Lower leg skin (tissue), 4 donors: ENCODE results near the gene MRPL10. TPM values are rescaled to one million over a fixed set of nuclear protein-coding genes. Genes with fewer than 3 reads are reported as not detected.

ENCODE experiments used
- DNase-seq, 2 donors: peaks; one replicate each; pipeline ENCODE4 v3.0.0-alpha.2; 2019; ENCODE audit warnings: low spot score in 2 of 2
- H3K4me3 ChIP-seq: fragments of 200-600 bp; sonication (generic); 2 replicates; pipeline ENCODE4 v1.5.1; 2017; ENCODE audit warnings: mild to moderate bottlenecking, low read depth; ENCODE audit not compliant: poor library complexity, severe bottlenecking
- CTCF ChIP-seq, 3 donors: fragments of 450-650 bp; IDR thresholded peaks; one replicate each; pipeline ENCODE4 v1.5.1; 2016; ENCODE audit warnings: antibody characterized with exemption in 3 of 3, mild to moderate bottlenecking in 3 of 3, moderate library complexity in 2 of 3
- POLR2A ChIP-seq, 2 donors: fragments of 450-650 bp; IDR thresholded peaks; one replicate each; pipeline ENCODE4 v1.6.1; 2016 to 2017; ENCODE audit warnings: antibody characterized with exemption in 2 of 2, mild to moderate bottlenecking in 1 of 2, moderate library complexity in 1 of 2
- WGBS, 2 donors: methylation state at CpG; one replicate each; pipeline ENCODE4 v1.1.5; 2018; 5-methylcytosine and 5-hydroxymethylcytosine counted together
- intact Hi-C: fragments of 100-400 bp; cut with DNase I; formaldehyde crosslinking; loops from one replicate; pipeline ENCODE4 v1.15.0; 2023; ENCODE audit warnings: low total_unique reads
- total RNA-seq, 4 donors: library from RNA; depleted of rRNA; stranded (reverse); fragments of >200 nt; gene quantifications; one replicate each; pipeline ENCODE4 v1.1.0, GENCODE V29; 2016

The MRPL10 gene
- total RNA-seq, 4 donors from 2014 or later = 25.3 to 35.4 (median 30.2) TPM

- DNase-seq = no peak
- 54 to 58% methylated on average over 16 of the region's 16 CpGs for WGBS, 2 donors
- intact Hi-C loops = loop anchor here (2.0 kb wide), 1 partner anchor 47 kb away; no protein-coding TSS in a partner anchor
- no peak overlapping the region for H3K4me3 ChIP-seq
- peak in 1 of 3 donors; percentile 1 for TF ChIP-seq CTCF (IDR thresholded peaks at IDR 0.05)
- TF ChIP-seq POLR2A (IDR thresholded peaks at IDR 0.05) = no peak
Observed at GRCh38 chr17:47841488-47842291, 10.3 kb upstream of the MRPL10 start.

- DNase-seq = peak; percentile 87 to 98
- 0% methylated on average over 29 to 49 of the region's 55 CpGs for WGBS, 2 donors
- intact Hi-C loops = loop anchor here (2.0 kb wide), 1 partner anchor 48 kb away; no protein-coding TSS in a partner anchor
- TF ChIP-seq CTCF (IDR thresholded peaks at IDR 0.05) (peak in 1 of 3 donors; percentile 98), POLR2A (IDR thresholded peaks at IDR 0.05) (no peak)
- H3K4me3 ChIP-seq = peak within 1 kb of the TSS; percentile 63
Observed at GRCh38 chr17:47840742-47841487, 9.6 kb upstream of the MRPL10 start, which contains the start of gene SCRN2. Gene SCRN2 (minus strand): TSS chr17:47841273. CDS start chr17:47840843, 430 bp downstream.

- intact Hi-C loops = loop anchor here (2.0 kb wide), 1 partner anchor 49 kb away; no protein-coding TSS in a partner anchor
- WGBS, 2 donors = 50% methylated on average over 17 of the region's 17 CpGs
- DNase-seq = no peak
- no peak overlapping the region for H3K4me3 ChIP-seq
- no peak for TF ChIP-seq CTCF (IDR thresholded peaks at IDR 0.05)
- no peak for TF ChIP-seq POLR2A (IDR thresholded peaks at IDR 0.05)
Observed at GRCh38 chr17:47840001-47840741, 8.8 kb upstream of the MRPL10 start.

- no peak overlapping the region for H3K4me3 ChIP-seq
- no peak for DNase-seq
- TF ChIP-seq POLR2A (IDR thresholded peaks at IDR 0.05) = no peak
- TF ChIP-seq CTCF (IDR thresholded peaks at IDR 0.05) = no peak
- 90 to 95% methylated on average over 5 of the region's 5 CpGs for WGBS, 2 donors
- intact Hi-C loops = no loop called here
Observed at GRCh38 chr17:47839071-47839470, 7.7 kb upstream of the MRPL10 start.

DNA sequence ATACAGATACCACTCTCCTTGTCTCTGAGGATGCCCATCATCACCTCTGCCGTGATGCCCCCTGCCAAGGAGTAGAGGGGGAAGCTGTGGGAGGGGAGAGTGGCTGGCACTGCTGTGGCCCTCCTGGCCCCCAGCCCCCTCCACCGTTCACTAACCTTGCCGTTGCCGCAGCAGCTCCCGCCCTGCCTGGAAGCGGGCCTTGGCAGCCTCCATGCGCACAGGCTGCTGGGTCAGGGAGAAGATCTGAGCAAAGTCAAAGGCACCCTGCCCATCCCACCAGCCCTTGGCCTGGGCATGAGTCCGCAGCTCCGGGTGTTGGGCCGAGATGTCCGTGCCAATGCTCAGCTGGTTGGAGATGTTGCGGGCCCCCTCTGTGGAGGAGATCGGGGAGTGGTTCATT, 7.3 kb upstream of the MRPL10 start:
- WGBS, 2 donors = 89 to 91% methylated on average over 11 to 13 of the region's 13 CpGs
- intact Hi-C loops = no loop called here
- TF ChIP-seq POLR2A (IDR thresholded peaks at IDR 0.05) = no peak
- TF ChIP-seq CTCF (IDR thresholded peaks at IDR 0.05) = no peak
- H3K4me3 ChIP-seq = no peak overlapping the region
- no peak for DNase-seq
